ENCODE measurements around the gene OR8G5.

The OR8G5 gene

GRCh38 chr11:124256076-124256475 is at the start of gene OR8G5:
Gene OR8G5, plus strand, starts transcription at chr11:124256376. Its CDS starts 8,556 bp downstream, at chr11:124264932.
- Mint-ChIP-seq H3K4me3 (no peak within 1 kb of the TSS), H3K27me3 (ENCODE audit: low read depth, poor library complexity) (peaks cover 13% of the 10 kb centered on the region), H3K36me3 (ENCODE audit: low read depth) (no peaks in the 10 kb centered on the region), H3K9me3 (no peaks in the 10 kb centered on the region), H3K4me1 (no peaks in the 10 kb centered on the region), H3K27ac (no peak within 1 kb of the TSS)
- no peak for DNase-seq
- TF ChIP-seq, protein P1, sequence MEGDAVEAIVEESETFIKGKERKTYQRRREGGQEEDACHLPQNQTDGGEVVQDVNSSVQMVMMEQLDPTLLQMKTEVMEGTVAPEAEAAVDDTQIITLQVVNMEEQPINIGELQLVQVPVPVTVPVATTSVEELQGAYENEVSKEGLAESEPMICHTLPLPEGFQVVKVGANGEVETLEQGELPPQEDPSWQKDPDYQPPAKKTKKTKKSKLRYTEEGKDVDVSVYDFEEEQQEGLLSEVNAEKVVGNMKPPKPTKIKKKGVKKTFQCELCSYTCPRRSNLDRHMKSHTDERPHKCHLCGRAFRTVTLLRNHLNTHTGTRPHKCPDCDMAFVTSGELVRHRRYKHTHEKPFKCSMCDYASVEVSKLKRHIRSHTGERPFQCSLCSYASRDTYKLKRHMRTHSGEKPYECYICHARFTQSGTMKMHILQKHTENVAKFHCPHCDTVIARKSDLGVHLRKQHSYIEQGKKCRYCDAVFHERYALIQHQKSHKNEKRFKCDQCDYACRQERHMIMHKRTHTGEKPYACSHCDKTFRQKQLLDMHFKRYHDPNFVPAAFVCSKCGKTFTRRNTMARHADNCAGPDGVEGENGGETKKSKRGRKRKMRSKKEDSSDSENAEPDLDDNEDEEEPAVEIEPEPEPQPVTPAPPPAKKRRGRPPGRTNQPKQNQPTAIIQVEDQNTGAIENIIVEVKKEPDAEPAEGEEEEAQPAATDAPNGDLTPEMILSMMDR (IDR thresholded peaks at IDR 0.05) = no peak

DNA sequence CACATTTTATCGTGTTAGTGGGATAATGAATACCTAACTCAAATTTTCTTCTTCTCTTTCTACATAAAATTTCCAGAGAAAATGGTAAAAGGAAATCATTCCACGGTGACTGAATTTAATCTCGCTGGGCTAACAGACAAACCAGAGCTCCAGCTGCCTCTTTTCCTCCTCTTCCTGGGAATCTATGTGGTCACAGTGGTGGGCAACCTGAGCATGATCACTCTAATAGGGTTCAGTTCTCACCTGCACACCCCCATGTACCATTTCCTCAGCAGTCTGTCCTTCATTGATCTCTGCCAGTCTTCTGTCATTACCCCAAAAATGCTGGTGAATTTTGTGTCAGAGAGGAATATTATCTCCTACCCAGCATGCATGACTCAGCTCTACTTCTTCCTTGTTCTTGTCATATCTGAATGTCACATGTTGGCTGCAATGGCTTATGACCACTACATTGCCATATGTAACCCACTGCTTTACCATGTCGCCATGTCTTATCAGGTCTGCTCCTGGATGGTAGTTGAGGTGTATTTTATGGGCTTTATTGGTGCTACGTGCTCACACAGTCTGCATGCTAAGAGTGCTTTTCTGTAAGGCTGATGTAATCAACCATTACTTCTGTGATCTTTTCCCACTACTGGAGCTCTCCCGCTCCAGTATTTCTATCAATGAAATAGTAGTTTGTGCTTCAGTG is 48.9 kb upstream of the OR8G5 start:
- Mint-ChIP-seq H3K4me3 (no peak overlapping the region), H3K4me1 (no peaks in the 10 kb centered on the region), H3K27ac (no peak overlapping the region), H3K9me3 (no peaks in the 10 kb centered on the region), H3K36me3 (ENCODE audit: low read depth) (no peaks in the 10 kb centered on the region), H3K27me3 (ENCODE audit: low read depth, poor library complexity) (peaks cover 3% of the 10 kb centered on the region)
- no peak for DNase-seq
- TF ChIP-seq, protein P1 (IDR thresholded peaks at IDR 0.05) = no peak

DNA sequence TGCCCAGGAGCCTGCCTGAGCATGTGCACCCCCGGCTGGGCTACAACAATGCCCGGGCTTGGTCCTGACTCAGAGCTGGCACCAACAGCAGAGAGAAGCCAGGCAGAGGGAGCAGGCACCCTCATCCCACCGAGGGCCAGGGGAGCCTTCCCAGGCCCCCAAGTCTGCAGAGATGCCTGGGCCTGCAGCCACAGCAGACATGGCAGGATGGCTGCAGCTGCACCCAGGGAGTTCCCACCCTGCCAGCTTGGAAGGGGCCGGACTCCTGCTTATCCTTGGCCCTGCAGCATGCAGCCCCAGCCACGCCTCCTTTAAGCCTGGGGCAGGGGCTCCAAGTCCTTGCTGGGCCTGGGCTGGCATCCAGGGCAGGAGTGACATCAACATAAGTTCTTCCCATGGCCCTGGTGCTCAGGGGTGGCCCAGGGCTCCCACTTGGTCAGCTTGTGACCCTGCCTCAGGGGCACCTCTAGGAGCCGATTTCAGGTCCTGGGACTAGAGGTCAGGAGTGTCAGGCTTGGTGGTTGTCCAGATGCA is 46.3 kb upstream of the OR8G5 start:
- DNase-seq = no peak
- no peaks in the 10 kb centered on the region for H3K9me3 Mint-ChIP-seq
- no peak overlapping the region for H3K4me3 Mint-ChIP-seq
- H3K27me3 Mint-ChIP-seq (ENCODE audit: low read depth, poor library complexity) = peaks cover 8% of the 10 kb centered on the region
- TF ChIP-seq, protein P1 (IDR thresholded peaks at IDR 0.05) = no peak
- H3K27ac Mint-ChIP-seq = no peak overlapping the region
- no peaks in the 10 kb centered on the region for H3K4me1 Mint-ChIP-seq
- H3K36me3 Mint-ChIP-seq (ENCODE audit: low read depth) = no peaks in the 10 kb centered on the region

- H3K36me3 Mint-ChIP-seq (ENCODE audit: low read depth) = no peaks in the 10 kb centered on the region
- TF ChIP-seq, protein P1 (IDR thresholded peaks at IDR 0.05) = no peak
- no peak overlapping the region for H3K27ac Mint-ChIP-seq
- H3K4me1 Mint-ChIP-seq = no peaks in the 10 kb centered on the region
- DNase-seq = no peak
- no peak overlapping the region for H3K4me3 Mint-ChIP-seq
- H3K27me3 Mint-ChIP-seq (ENCODE audit: low read depth, poor library complexity) = peaks cover 13% of the 10 kb centered on the region
- H3K9me3 Mint-ChIP-seq = no peaks in the 10 kb centered on the region
Measured at GRCh38 chr11:124210421-124210820, 45.8 kb upstream of the OR8G5 start.

DNA sequence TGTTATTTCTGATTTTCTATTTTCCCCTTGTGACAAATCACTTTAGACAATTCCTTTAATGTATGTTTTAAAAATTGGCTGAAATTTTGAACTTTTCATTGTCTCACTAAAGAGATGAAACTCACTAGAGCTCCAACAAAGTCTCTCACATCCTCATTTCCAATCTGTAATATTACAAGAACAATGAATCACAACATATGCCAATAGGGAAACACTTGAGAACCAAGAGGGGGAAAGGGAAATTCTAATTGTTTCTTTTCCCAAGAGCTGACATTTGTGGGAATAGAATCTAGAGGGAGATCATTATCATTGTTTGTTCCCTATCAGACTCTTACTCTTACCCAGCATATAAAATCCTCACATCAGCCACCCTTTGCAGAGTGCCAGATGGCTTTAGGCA is 44.9 kb upstream of the OR8G5 start:
- Mint-ChIP-seq H3K27ac (no peak overlapping the region), H3K36me3 (ENCODE audit: low read depth) (no peaks in the 10 kb centered on the region), H3K9me3 (no peaks in the 10 kb centered on the region), H3K4me3 (no peak overlapping the region), H3K27me3 (ENCODE audit: low read depth, poor library complexity) (peaks cover 15% of the 10 kb centered on the region), H3K4me1 (no peaks in the 10 kb centered on the region)
- DNase-seq = no peak
- TF ChIP-seq, protein P1 (IDR thresholded peaks at IDR 0.05) = no peak

GRCh38 chr11:124214027-124214426 is 42.1 kb upstream of the OR8G5 start:
- TF ChIP-seq, protein P1 (IDR thresholded peaks at IDR 0.05) = no peak
- no peaks in the 10 kb centered on the region for H3K9me3 Mint-ChIP-seq
- no peaks in the 10 kb centered on the region for H3K4me1 Mint-ChIP-seq
- no peaks in the 10 kb centered on the region for H3K36me3 Mint-ChIP-seq (ENCODE audit: low read depth)
- no peak overlapping the region for H3K4me3 Mint-ChIP-seq
- no peak overlapping the region for H3K27ac Mint-ChIP-seq
- H3K27me3 Mint-ChIP-seq (ENCODE audit: low read depth, poor library complexity) = peaks cover 17% of the 10 kb centered on the region
- DNase-seq = no peak

Data from nephron progenitor cell (in vitro differentiated cells).